Measurements from ENCODE around the gene TPI1. TPM values are rescaled to one million over a fixed set of nuclear protein-coding genes. Genes with fewer than 3 reads are reported as not detected.

TPI1 gene
- total RNA-seq, 1 donor from 2014 or later = 722 TPM

DNA sequence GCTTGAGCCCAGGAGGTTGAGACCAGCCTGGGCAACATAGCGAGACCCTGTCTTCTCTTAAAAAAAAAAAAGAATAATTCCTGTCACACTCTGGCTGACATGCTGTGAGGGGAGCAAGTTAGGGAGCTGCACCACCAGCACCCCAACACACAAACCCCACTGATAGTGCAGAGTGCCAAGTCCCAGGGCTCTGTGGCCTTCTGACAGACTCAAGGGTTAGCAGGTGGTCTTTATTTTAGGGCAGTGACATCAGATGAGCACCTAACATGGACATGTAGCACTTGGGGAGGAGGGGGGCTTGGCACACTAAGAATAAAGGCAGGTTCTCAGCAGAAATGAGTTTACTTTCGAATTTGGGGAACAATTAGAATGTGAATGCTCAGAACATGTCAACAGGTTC lies 8.5 kb upstream of the TPI1 start:
- no peak overlapping the region for H3K27ac Mint-ChIP-seq (ENCODE audit: unreplicated experiment)
- Histone ChIP-seq H3K9me3 (ENCODE audit: insufficient read depth, low read depth, low read length) (no peaks in the 10 kb centered on the region), H3K27ac (ENCODE audit: low read depth, low read length) (no peak overlapping the region), H4K20me1 (ENCODE audit: insufficient read depth, low read length) (peaks cover 11% of the 10 kb centered on the region), H3K4me1 (ENCODE audit: insufficient read depth, low read length) (peaks cover 1% of the 10 kb centered on the region), H3K36me3 (ENCODE audit: insufficient read depth, low read length) (peaks cover 42% of the 10 kb centered on the region), H3K79me2 (ENCODE audit: insufficient read depth, low read length) (peaks cover 21% of the 10 kb centered on the region), H3K4me2 (ENCODE audit: low read length) (no peak overlapping the region), H3K4me3 (ENCODE audit: insufficient read depth, low read depth, low read length) (no peak overlapping the region), H3K27me3 (ENCODE audit: insufficient read depth, low read length) (no peaks in the 10 kb centered on the region), H3K9ac (ENCODE audit: low read length) (no peak overlapping the region), H2AFZ (ENCODE audit: low read depth, low read length) (no peak overlapping the region)
- H3K4me1 Mint-ChIP-seq (ENCODE audit: low read depth, unreplicated experiment) = peaks cover 7% of the 10 kb centered on the region
- peaks cover 23% of the 10 kb centered on the region for H3K36me3 Mint-ChIP-seq (ENCODE audit: low read depth, unreplicated experiment)
- no peaks in the 10 kb centered on the region for H3K27me3 Mint-ChIP-seq (ENCODE audit: low read depth, unreplicated experiment)
- no peak for FAIRE-seq
- H3K4me3 Mint-ChIP-seq (ENCODE audit: unreplicated experiment) = no peak overlapping the region
- TF ChIP-seq EZH2 (IDR thresholded peaks at IDR 0.05; ENCODE audit: insufficient read depth, low read length) (no peak), CTCF (IDR thresholded peaks at IDR 0.05; ENCODE audit: insufficient read depth, low read depth, low read length) (no peak)
- H3K9me3 Mint-ChIP-seq (ENCODE audit: unreplicated experiment) = no peaks in the 10 kb centered on the region
- DNase-seq (ENCODE audit: low read depth) = no peak

DNA sequence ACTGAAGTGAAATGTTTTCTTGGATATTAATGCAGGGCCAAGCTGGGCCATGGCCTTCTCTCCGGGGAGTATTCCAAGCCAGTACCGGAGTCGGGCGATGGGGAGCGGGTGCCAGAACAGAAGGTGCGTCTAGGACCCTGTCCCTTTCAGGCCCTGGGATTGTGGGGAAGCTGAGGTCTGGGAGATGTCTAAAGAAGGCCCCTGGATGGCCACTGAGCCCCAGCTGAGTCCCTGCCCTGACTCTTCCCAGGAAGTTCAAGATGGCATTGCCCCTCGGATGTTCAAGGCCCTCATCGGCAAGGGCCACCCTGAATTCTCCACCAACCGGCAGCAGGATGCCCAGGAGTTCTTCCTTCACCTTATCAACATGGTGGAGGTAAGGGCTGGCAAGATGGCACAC lies 7.2 kb upstream of the TPI1 start:
- no peak for DNase-seq (ENCODE audit: low read depth)
- peaks cover 46% of the 10 kb centered on the region for H3K36me3 ChIP-seq (ENCODE audit: insufficient read depth, low read length)

DNA sequence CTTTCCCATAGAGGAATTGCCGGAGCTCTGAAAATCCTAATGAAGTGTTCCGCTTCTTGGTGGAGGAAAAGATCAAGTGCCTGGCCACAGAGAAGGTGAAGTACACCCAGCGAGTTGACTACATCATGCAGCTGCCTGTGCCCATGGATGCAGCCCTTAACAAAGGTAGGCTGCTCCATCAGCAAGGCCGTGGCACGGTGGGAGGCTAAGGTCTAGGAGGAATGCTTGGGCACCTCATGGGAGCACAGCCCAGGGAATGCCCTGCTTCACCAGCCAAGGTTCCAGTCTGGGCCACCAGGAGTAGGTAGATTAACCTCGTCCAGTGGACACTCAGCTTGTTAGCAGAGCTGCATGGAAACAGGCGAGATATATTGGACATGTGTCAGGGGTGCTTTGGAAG lies 6.4 kb upstream of the TPI1 start:
- Histone ChIP-seq H3K4me1 (ENCODE audit: insufficient read depth, low read length) (no peaks in the 10 kb centered on the region), H3K27me3 (ENCODE audit: insufficient read depth, low read length) (no peaks in the 10 kb centered on the region), H3K9ac (ENCODE audit: low read length) (no peak overlapping the region), H2AFZ (ENCODE audit: low read depth, low read length) (no peak overlapping the region), H3K9me3 (ENCODE audit: insufficient read depth, low read depth, low read length) (no peaks in the 10 kb centered on the region), H3K36me3 (ENCODE audit: insufficient read depth, low read length) (peaks cover 45% of the 10 kb centered on the region), H3K4me2 (ENCODE audit: low read length) (no peak overlapping the region), H3K27ac (ENCODE audit: low read depth, low read length) (no peak overlapping the region), H4K20me1 (ENCODE audit: insufficient read depth, low read length) (no peaks in the 10 kb centered on the region), H3K79me2 (ENCODE audit: insufficient read depth, low read length) (no peaks in the 10 kb centered on the region), H3K4me3 (ENCODE audit: insufficient read depth, low read depth, low read length) (no peak overlapping the region)
- Mint-ChIP-seq H3K4me3 (ENCODE audit: unreplicated experiment) (no peak overlapping the region), H3K27ac (ENCODE audit: unreplicated experiment) (no peak overlapping the region), H3K36me3 (ENCODE audit: low read depth, unreplicated experiment) (peaks cover 35% of the 10 kb centered on the region), H3K9me3 (ENCODE audit: unreplicated experiment) (no peaks in the 10 kb centered on the region), H3K27me3 (ENCODE audit: low read depth, unreplicated experiment) (no peaks in the 10 kb centered on the region), H3K4me1 (ENCODE audit: low read depth, unreplicated experiment) (no peaks in the 10 kb centered on the region)
- no peak for FAIRE-seq
- no peak for DNase-seq (ENCODE audit: low read depth)
- no peak for TF ChIP-seq EZH2 (IDR thresholded peaks at IDR 0.05; ENCODE audit: insufficient read depth, low read length)
- TF ChIP-seq CTCF (IDR thresholded peaks at IDR 0.05; ENCODE audit: insufficient read depth, low read depth, low read length) = no peak

More for the DNA sequence above, 7.2 kb upstream of the TPI1 start:
- no peaks in the 10 kb centered on the region for H3K27me3 Mint-ChIP-seq (ENCODE audit: low read depth, unreplicated experiment)
- TF ChIP-seq EZH2 (IDR thresholded peaks at IDR 0.05; ENCODE audit: insufficient read depth, low read length) = no peak
- no peak overlapping the region for H2AFZ ChIP-seq (ENCODE audit: low read depth, low read length)
- peaks cover 5% of the 10 kb centered on the region for H4K20me1 ChIP-seq (ENCODE audit: insufficient read depth, low read length)
- H3K4me1 Mint-ChIP-seq (ENCODE audit: low read depth, unreplicated experiment) = peaks cover 2% of the 10 kb centered on the region
- no peak overlapping the region for H3K4me3 Mint-ChIP-seq (ENCODE audit: unreplicated experiment)
- peaks cover 8% of the 10 kb centered on the region for H3K79me2 ChIP-seq (ENCODE audit: insufficient read depth, low read length)
- no peaks in the 10 kb centered on the region for H3K9me3 ChIP-seq (ENCODE audit: insufficient read depth, low read depth, low read length)
- H3K27me3 ChIP-seq (ENCODE audit: insufficient read depth, low read length) = no peaks in the 10 kb centered on the region
- no peak overlapping the region for H3K9ac ChIP-seq (ENCODE audit: low read length)
- no peaks in the 10 kb centered on the region for H3K4me1 ChIP-seq (ENCODE audit: insufficient read depth, low read length)
- no peak overlapping the region for H3K27ac Mint-ChIP-seq (ENCODE audit: unreplicated experiment)
- peaks cover 32% of the 10 kb centered on the region for H3K36me3 Mint-ChIP-seq (ENCODE audit: low read depth, unreplicated experiment)
- H3K9me3 Mint-ChIP-seq (ENCODE audit: unreplicated experiment) = no peaks in the 10 kb centered on the region
- no peak overlapping the region for H3K27ac ChIP-seq (ENCODE audit: low read depth, low read length)
- H3K4me3 ChIP-seq (ENCODE audit: insufficient read depth, low read depth, low read length) = no peak overlapping the region
- H3K4me2 ChIP-seq (ENCODE audit: low read length) = no peak overlapping the region
- FAIRE-seq = no peak

Data from astrocyte (in vitro differentiated cells and primary cell).